ENCODE measurements around the gene EPHB1.
"Not testable (repeated sequence)": the region's sequence is repeated elsewhere in the genome, so short reads cannot be mapped to it uniquely, and the experiment has no call there.

DNA sequence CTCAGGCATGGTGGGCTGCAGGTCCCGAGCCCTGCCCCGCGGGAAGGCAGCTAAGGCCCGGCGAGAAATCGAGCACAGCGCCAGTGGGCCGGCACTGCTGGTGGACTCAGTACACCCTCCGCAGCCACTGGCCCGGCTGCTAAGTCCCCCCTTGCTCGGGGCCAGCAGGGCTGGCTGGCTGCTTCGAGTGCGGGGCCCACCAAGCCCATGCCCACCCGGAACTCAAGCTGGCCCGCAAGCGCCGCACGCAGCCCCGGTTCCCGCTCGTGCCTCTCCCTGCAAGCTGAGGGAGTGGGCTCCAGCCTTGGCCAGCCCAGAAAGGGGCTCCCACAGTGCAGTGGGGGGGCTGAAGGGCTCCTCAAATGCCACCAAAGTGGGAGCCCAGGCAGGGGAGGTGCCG lies 244.5 kb downstream of the EPHB1 start:
- TF ChIP-seq, protein P1, sequence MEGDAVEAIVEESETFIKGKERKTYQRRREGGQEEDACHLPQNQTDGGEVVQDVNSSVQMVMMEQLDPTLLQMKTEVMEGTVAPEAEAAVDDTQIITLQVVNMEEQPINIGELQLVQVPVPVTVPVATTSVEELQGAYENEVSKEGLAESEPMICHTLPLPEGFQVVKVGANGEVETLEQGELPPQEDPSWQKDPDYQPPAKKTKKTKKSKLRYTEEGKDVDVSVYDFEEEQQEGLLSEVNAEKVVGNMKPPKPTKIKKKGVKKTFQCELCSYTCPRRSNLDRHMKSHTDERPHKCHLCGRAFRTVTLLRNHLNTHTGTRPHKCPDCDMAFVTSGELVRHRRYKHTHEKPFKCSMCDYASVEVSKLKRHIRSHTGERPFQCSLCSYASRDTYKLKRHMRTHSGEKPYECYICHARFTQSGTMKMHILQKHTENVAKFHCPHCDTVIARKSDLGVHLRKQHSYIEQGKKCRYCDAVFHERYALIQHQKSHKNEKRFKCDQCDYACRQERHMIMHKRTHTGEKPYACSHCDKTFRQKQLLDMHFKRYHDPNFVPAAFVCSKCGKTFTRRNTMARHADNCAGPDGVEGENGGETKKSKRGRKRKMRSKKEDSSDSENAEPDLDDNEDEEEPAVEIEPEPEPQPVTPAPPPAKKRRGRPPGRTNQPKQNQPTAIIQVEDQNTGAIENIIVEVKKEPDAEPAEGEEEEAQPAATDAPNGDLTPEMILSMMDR (IDR thresholded peaks at IDR 0.05) = not testable (repeated sequence)
- TF ChIP-seq POLR2A (IDR thresholded peaks at IDR 0.05) = not testable (repeated sequence)
